Thoracic aorta (tissue), 2 donors: Measurements from ENCODE around the gene ZNF385B. TPM values are rescaled to one million over a fixed set of nuclear protein-coding genes. Genes with fewer than 3 reads are reported as not detected.

Experiments
- ATAC-seq: fragments of 150-250 bp; one replicate; pipeline ENCODE4 v1.8.0; 2017; ENCODE audit warnings: low read depth; ENCODE audit not compliant: insufficient number of reproducible peaks, low FRiP score
- DNase-seq: peaks from one replicate; pipeline ENCODE4 v3.0.0-alpha.2; 2020; ENCODE audit warnings: low spot score
- H3K27ac ChIP-seq, 2 donors: fragments of 200-600 bp; sonication (generic); 1 replicate in 1 of 2; 2 replicates in 1 of 2; pipeline ENCODE4 v1.5.1; 2016; ENCODE audit warnings: mild to moderate bottlenecking in 2 of 2, moderate library complexity in 2 of 2
- H3K27me3 ChIP-seq: fragments of 200-600 bp; sonication (generic); replicated peaks from 2 replicates; pipeline ENCODE4 v1.6.0; 2016; ENCODE audit warnings: mild to moderate bottlenecking; ENCODE audit not compliant: insufficient read depth
- H3K36me3 ChIP-seq: fragments of 200-600 bp; sonication (generic); one replicate; pipeline ENCODE4 v1.5.1; 2016
- H3K4me1 ChIP-seq, 2 donors: fragments of 200-600 bp; sonication (generic); 1 replicate in 1 of 2; 2 replicates in 1 of 2; pipeline versions ENCODE4 v1.5.1 to v1.6.0; 2016; ENCODE audit warnings: low read depth in 2 of 2, mild to moderate bottlenecking in 1 of 2; ENCODE audit not compliant: control insufficient read depth in 1 of 2
- H3K4me3 ChIP-seq: fragments of 200-600 bp; sonication (generic); 2 replicates; pipeline ENCODE4 v1.5.1; 2016; ENCODE audit warnings: mild to moderate bottlenecking
- H3K9me3 ChIP-seq: fragments of 200-600 bp; sonication (generic); 2 replicates; pipeline ENCODE4 v1.5.1; 2016
- CTCF ChIP-seq: fragments of 200-600 bp; sonication (generic); IDR thresholded peaks from one replicate; pipeline ENCODE4 v1.5.1; 2019; ENCODE audit warnings: antibody characterized with exemption
- total RNA-seq, 2 donors: library from RNA; depleted of rRNA; stranded (reverse); fragments of >200 nt; gene quantifications; one replicate each; pipeline versions ENCODE4 v1.1.0 to v1.2.3, GENCODE V29; 2016

Gene ZNF385B
- total RNA-seq, 2 donors from 2014 or later: 0.41 to 1.9 TPM

- H3K4me1 ChIP-seq: no peaks in the 10 kb centered on the region
- no peak overlapping the region for H3K27ac ChIP-seq
- DNase-seq (no peak), ATAC-seq (no peak)
- no peaks in the 10 kb centered on the region for H3K36me3 ChIP-seq
- H3K27me3 ChIP-seq: no peaks in the 10 kb centered on the region
- no peak for TF ChIP-seq CTCF
- H3K4me3 ChIP-seq: no peak overlapping the region
- H3K9me3 ChIP-seq: no peaks in the 10 kb centered on the region
Measured at GRCh38 chr2:179438654-179439053, 422.8 kb downstream of the ZNF385B start.

GRCh38 chr2:179437430-179437829 is 424.0 kb downstream of the ZNF385B start:
- Histone ChIP-seq H3K27me3 (no peaks in the 10 kb centered on the region), H3K36me3 (no peaks in the 10 kb centered on the region), H3K4me3 (no peak overlapping the region), H3K4me1 (no peaks in the 10 kb centered on the region), H3K9me3 (no peaks in the 10 kb centered on the region), H3K27ac (no peak overlapping the region)
- DNase-seq (no peak), ATAC-seq (no peak)
- TF ChIP-seq CTCF: no peak

GRCh38 chr2:179435566-179435965 is 425.8 kb downstream of the ZNF385B start:
- no peak for TF ChIP-seq CTCF
- no peaks in the 10 kb centered on the region for H3K4me1 ChIP-seq
- no peaks in the 10 kb centered on the region for H3K27me3 ChIP-seq
- no peaks in the 10 kb centered on the region for H3K36me3 ChIP-seq
- no peak overlapping the region for H3K27ac ChIP-seq
- H3K9me3 ChIP-seq: no peaks in the 10 kb centered on the region
- no peak overlapping the region for H3K4me3 ChIP-seq
- DNase-seq: no peak
- ATAC-seq: no peak

- DNase-seq (no peak), ATAC-seq (no peak)
- no peaks in the 10 kb centered on the region for H3K27me3 ChIP-seq
- no peak overlapping the region for H3K4me3 ChIP-seq
- no peaks in the 10 kb centered on the region for H3K9me3 ChIP-seq
- no peak overlapping the region for H3K27ac ChIP-seq
- no peak for TF ChIP-seq CTCF
- H3K4me1 ChIP-seq: no peaks in the 10 kb centered on the region
- no peaks in the 10 kb centered on the region for H3K36me3 ChIP-seq
Measured at GRCh38 chr2:179435000-179435399, 426.4 kb downstream of the ZNF385B start.

- DNase-seq (no peak), ATAC-seq (no peak)
- Histone ChIP-seq H3K36me3 (no peaks in the 10 kb centered on the region), H3K4me3 (no peak overlapping the region), H3K4me1 (no peaks in the 10 kb centered on the region), H3K27ac (no peak overlapping the region), H3K27me3 (no peaks in the 10 kb centered on the region), H3K9me3 (no peaks in the 10 kb centered on the region)
- no peak for TF ChIP-seq CTCF
Measured at GRCh38 chr2:179434357-179434756, 427.1 kb downstream of the ZNF385B start.
